Heart left ventricle (tissue), 16 donors: ENCODE data around the gene UBQLN4. TPM values are rescaled to one million over a fixed set of nuclear protein-coding genes. Genes with fewer than 3 reads are reported as not detected.
"Not testable (repeated sequence)": the region's sequence is repeated elsewhere in the genome, so short reads cannot be mapped to it uniquely, and the experiment has no call there.

Experiments
- ATAC-seq, 4 donors: fragments of 200-7000 bp; cut with Tn5 transposase; one replicate each; pipeline ENCODE4 v1.9.1; 2020 to 2022; ENCODE audit warnings: moderate library complexity in 4 of 4, mild to moderate bottlenecking in 3 of 4, moderate number of reproducible peaks in 1 of 4
- DNase-seq, 5 donors: peaks; one replicate each; pipeline ENCODE4 v3.0.0-alpha.2; 2020
- H3K27ac ChIP-seq, 12 donors: fragments of 200-600 bp; sonication (generic) in 4 of 12; one replicate each; pipeline versions ENCODE4 v1.5.0 to v1.8.0; 2016 to 2022; ENCODE audit warnings: mild to moderate bottlenecking in 2 of 12
- H3K27me3 ChIP-seq, 9 donors: fragments of 200-600 bp; sonication (generic) in 2 of 9; one replicate each; pipeline versions ENCODE4 v1.5.1 to v1.8.0; 2016 to 2022; ENCODE audit warnings: mild to moderate bottlenecking in 3 of 9
- H3K36me3 ChIP-seq, 9 donors: fragments of 200-600 bp; sonication (generic) in 2 of 9; one replicate each; pipeline versions ENCODE4 v1.5.0 to v1.8.0; 2018 to 2022; ENCODE audit warnings: mild to moderate bottlenecking in 2 of 9
- H3K4me1 ChIP-seq, 12 donors: fragments of 200-600 bp; sonication (generic) in 4 of 12; one replicate each; pipeline versions ENCODE4 v1.5.0 to v1.8.0; 2016 to 2022; ENCODE audit warnings: mild to moderate bottlenecking in 3 of 12
- H3K4me3 ChIP-seq, 12 donors: fragments of 200-600 bp; sonication (generic) in 4 of 12; one replicate each; pipeline versions ENCODE4 v1.5.0 to v1.8.0; 2017 to 2022; ENCODE audit warnings: mild to moderate bottlenecking in 9 of 12, moderate library complexity in 4 of 12
- H3K9me3 ChIP-seq, 12 donors: fragments of 200-600 bp; sonication (generic) in 4 of 12; one replicate each; pipeline versions ENCODE4 v1.5.0 to v1.8.0; 2016 to 2022; ENCODE audit warnings: mild to moderate bottlenecking in 1 of 12
- POLR2A ChIP-seq, 2 donors: fragments of 450-650 bp; IDR thresholded peaks; one replicate each; pipeline ENCODE4 v1.6.1; 2017; ENCODE audit warnings: antibody characterized with exemption in 2 of 2, mild to moderate bottlenecking in 2 of 2, moderate library complexity in 2 of 2
- WGBS, 4 donors: extraction: QIAGEN DNeasy Blood & Tissue Kit in 2 of 4; methylation state at CpG; one replicate each; pipeline versions ENCODE4 v1.1.5 to v1.1.7; 2013 to 2018; 5-methylcytosine and 5-hydroxymethylcytosine counted together
- intact Hi-C, 10 donors: fragments of 100-400 bp; cut with DNase I; formaldehyde crosslinking; loops; one replicate each; pipeline versions ENCODE4 v1.11.1 to v1.14.2; 2022
- polyA plus RNA-seq, 2 donors: library from polyadenylated mRNA; stranded (reverse); fragments of 200-250 nt; gene quantifications; one replicate each; pipeline ENCODE4 v1.2.3, GENCODE V29; 2013
- total RNA-seq, 9 donors: library from RNA; depleted of rRNA in 2 of 9; stranded (reverse); fragments of >200 nt in 2 of 9; fragmentation: NEBNext Ultra II Directional in 3 of 9; extraction: Animal tissue kit (Norgen Biotek cat#: 25700) in 3 of 9; gene quantifications; one replicate each; pipeline versions ENCODE4 v1.1.0 to v1.2.4, GENCODE V29; 2016 to 2023
- TF ChIP-seq, protein P1 (sequence below), 12 donors: fragments of 200-600 bp; sonication (generic) in 4 of 12; IDR thresholded peaks; one replicate each; pipeline versions ENCODE4 v1.5.0 to v1.8.0; 2018 to 2022; ENCODE audit warnings: antibody characterized with exemption in 12 of 12, mild to moderate bottlenecking in 5 of 12
- donor health status: ischemic (EF 13 %, LVEDD 7.1; RV severe dilation, severe dysfunction).
- donor health status: healthy with polysubstance abuse.
- donor health status: DM: no; HTN: yes; CAD: no.
- donor health status: DM: no; HTN: no; CAD: no.
- donor health status: ischemic (EF 25% LVEDD 6.9; RV normal size, moderate dysfunction).
- donor health status: ischemic (EF 25% LVEDD 5.7; RV mildly dilated, moderate dysfunction).
- donor health status: healthy.
- donor health status: DM: yes; HTN: yes; CAD: no.
- donor health status: ischemic (EF 35%, LVEDD 5.7; RV mildly dilated, moderate dysfunction).
- donor health status: nonischemic (EF 11% LVEDD 7.7; RV severe dilation, severe dysfunction).
- donor health status: DM: yes; HTN: yes; CAD: no.
- donor health status: PGD.
- donor health status: ischemic (EF 29% LVEDD 5.4; RV normal size, mild dysfunction).
- donor health status: nonischemic (EF 23%, LVEDD 6.1; RV moderate dilation, normal function).

Gene UBQLN4
- total and polyA plus RNA-seq, 11 donors, result 15.1 to 37.3 (median 26.9) TPM

DNA sequence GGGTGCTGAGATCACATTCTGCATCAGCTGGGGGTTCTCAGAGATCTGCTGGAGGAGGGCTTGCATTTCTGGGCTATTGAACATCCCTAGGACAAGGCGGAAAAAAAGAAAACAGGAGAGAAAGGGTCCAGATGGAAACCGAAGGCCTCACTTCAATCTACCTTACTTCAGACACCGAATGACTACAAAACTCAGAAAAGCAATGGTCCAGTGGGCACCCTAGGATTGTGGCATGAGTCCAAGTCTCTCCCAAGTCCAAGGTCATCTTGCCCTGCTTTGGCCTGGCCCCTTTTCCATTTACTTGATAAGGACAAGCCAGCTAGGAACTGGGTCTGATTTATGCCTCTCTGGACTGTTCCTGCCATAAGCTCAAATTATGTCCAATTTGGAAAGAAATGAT is 10.8 kb downstream of the UBQLN4 start:
- intact Hi-C loops, result no loop called here
- ATAC-seq, result no peak
- Histone ChIP-seq H3K4me3 (no peak overlapping the region), H3K27ac (no peak overlapping the region), H3K36me3 (peaks cover 0 to 83% (median 61%) of the 10 kb centered on the region in 9 donors), H3K27me3 (no peaks in the 10 kb centered on the region), H3K4me1 (no peaks in the 10 kb centered on the region), H3K9me3 (no peaks in the 10 kb centered on the region)
- peak in 1 of 5 donors; percentile 13 for DNase-seq
- no peak for TF ChIP-seq POLR2A (IDR thresholded peaks at IDR 0.05)
- TF ChIP-seq, protein P1, sequence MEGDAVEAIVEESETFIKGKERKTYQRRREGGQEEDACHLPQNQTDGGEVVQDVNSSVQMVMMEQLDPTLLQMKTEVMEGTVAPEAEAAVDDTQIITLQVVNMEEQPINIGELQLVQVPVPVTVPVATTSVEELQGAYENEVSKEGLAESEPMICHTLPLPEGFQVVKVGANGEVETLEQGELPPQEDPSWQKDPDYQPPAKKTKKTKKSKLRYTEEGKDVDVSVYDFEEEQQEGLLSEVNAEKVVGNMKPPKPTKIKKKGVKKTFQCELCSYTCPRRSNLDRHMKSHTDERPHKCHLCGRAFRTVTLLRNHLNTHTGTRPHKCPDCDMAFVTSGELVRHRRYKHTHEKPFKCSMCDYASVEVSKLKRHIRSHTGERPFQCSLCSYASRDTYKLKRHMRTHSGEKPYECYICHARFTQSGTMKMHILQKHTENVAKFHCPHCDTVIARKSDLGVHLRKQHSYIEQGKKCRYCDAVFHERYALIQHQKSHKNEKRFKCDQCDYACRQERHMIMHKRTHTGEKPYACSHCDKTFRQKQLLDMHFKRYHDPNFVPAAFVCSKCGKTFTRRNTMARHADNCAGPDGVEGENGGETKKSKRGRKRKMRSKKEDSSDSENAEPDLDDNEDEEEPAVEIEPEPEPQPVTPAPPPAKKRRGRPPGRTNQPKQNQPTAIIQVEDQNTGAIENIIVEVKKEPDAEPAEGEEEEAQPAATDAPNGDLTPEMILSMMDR (IDR thresholded peaks at IDR 0.05), result no peak
- 92 to 96% (median 94%) methylated on average over 3 of the region's 3 CpGs for WGBS, 4 donors

DNA sequence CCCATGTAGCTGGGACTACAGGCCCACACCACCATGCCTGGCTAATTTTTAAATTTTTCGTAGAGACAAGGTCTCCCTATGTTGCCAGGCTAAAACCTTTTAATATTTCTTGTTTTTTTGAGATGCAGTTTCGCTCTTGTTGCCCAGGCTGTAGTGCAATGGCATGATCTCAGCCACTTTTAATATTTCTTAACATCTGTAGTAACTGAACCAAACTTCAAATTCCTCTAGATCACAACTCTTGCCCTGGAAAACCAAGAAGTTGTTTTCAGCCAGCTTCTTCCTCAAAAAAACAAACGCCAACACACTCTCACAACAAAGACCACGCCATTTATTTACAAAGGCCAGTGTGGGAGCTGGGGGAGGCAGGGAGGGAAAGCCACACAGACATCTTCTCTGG is 18.6 kb downstream of the UBQLN4 start:
- DNase-seq, H3K27me3 ChIP-seq, intact Hi-C loops, H3K9me3 ChIP-seq, H3K27ac ChIP-seq, ATAC-seq, H3K4me3 ChIP-seq, H3K4me1 ChIP-seq: not testable (repeated sequence)
- 94 to 98% (median 95%) methylated on average over 4 of the region's 4 CpGs for WGBS, 4 donors
- peaks cover 0 to 40% (median 34%) of the 10 kb centered on the region in 9 donors for H3K36me3 ChIP-seq

- no peak for ATAC-seq
- Histone ChIP-seq H3K27ac (no peak overlapping the region), H3K4me3 (no peak overlapping the region), H3K4me1 (no peaks in the 10 kb centered on the region), H3K36me3 (peaks cover 0 to 20% (median 17%) of the 10 kb centered on the region in 9 donors), H3K27me3 (no peaks in the 10 kb centered on the region), H3K9me3 (no peaks in the 10 kb centered on the region)
- WGBS, 4 donors, result 51 to 62% (median 57%) methylated on average over 6 of the region's 6 CpGs
- DNase-seq, result peak in 1 of 5 donors; percentile 12
- TF ChIP-seq, protein P1 (IDR thresholded peaks at IDR 0.05), result no peak
- no peak for TF ChIP-seq POLR2A (IDR thresholded peaks at IDR 0.05)
- intact Hi-C loops, result no loop called here
Observed at GRCh38 chr1:156033011-156033410, 20.6 kb downstream of the UBQLN4 start.

GRCh38 chr1:156026588-156026987 is 27.0 kb downstream of the UBQLN4 start:
- Histone ChIP-seq H3K36me3 (no peaks in the 10 kb centered on the region), H3K27ac (no peak overlapping the region), H3K4me3 (no peak overlapping the region), H3K4me1 (peaks cover 0 to 3% (median 0%) of the 10 kb centered on the region in 12 donors), H3K9me3 (no peaks in the 10 kb centered on the region), H3K27me3 (no peaks in the 10 kb centered on the region)
- intact Hi-C loops, result loop anchor here in 1 of 10 donors (5.0 kb wide), 1 partner anchor 41 kb away; no protein-coding TSS in a partner anchor
- no peak for ATAC-seq
- TF ChIP-seq POLR2A (IDR thresholded peaks at IDR 0.05), result no peak
- TF ChIP-seq, protein P1 (IDR thresholded peaks at IDR 0.05), result no peak
- 89 to 92% (median 91%) methylated on average over 4 of the region's 4 CpGs for WGBS, 4 donors
- no peak for DNase-seq

DNA sequence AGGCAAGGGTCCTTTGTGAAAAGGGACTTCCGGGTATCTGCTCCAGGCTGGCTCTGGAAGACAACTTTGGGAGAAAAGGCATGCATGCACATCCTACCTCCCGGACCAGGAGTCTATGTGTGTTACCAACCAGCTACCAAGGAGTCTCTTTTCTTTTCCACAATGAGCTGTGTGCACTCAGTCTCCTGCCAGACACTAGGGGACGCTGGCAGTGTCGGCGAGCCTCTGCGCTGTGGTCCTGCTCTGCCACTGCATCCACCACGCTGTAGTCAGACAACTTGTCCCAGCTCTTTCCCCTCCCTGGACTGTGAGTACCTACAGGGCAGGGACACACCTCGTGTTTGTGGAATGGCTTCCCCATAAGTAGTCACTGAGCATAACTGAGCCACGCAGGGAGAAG is 27.7 kb downstream of the UBQLN4 start:
- ATAC-seq, result peak; percentile 54 to 85 (median 78)
- WGBS, 4 donors, result 8 to 11% (median 10%) methylated on average over 9 of the region's 9 CpGs

More for the DNA sequence above, 27.7 kb downstream of the UBQLN4 start:
- Histone ChIP-seq H3K27ac (no peak overlapping the region), H3K27me3 (no peaks in the 10 kb centered on the region), H3K4me1 (peaks cover 0 to 8% (median 3%) of the 10 kb centered on the region in 12 donors), H3K4me3 (no peak overlapping the region), H3K9me3 (no peaks in the 10 kb centered on the region), H3K36me3 (no peaks in the 10 kb centered on the region)
- TF ChIP-seq, protein P1 (IDR thresholded peaks at IDR 0.05), result peak in 11 of 12 donors; percentile 21 to 57 (median 43)
- TF ChIP-seq POLR2A (IDR thresholded peaks at IDR 0.05), result no peak
- DNase-seq, result peak in 4 of 5 donors; percentile 25 to 65 (median 38)
- intact Hi-C loops, result loop anchor here in 1 of 10 donors (5.0 kb wide), 1 partner anchor 41 kb away; no protein-coding TSS in a partner anchor
